SK-N-MC (cell line): ENCODE measurements around the gene ADCY3.

Source experiments
- DNase-seq: peaks from one replicate; pipeline ENCODE4 v3.0.0-alpha.2; 2011; ENCODE audit warnings: low read depth, low spot score
- H3K27ac ChIP-seq: fragments of 200-600 bp; sonication (generic); 2 replicates; pipeline ENCODE4 v1.5.1; 2016; ENCODE audit warnings: mixed run types
- H3K36me3 ChIP-seq: fragments of 200-600 bp; sonication (generic); 2 replicates; pipeline ENCODE4 v1.6.1; 2017; ENCODE audit warnings: antibody characterized with exemption, low read length, mixed read lengths; ENCODE audit not compliant: insufficient read depth
- H3K4me3 ChIP-seq: fragments of 200-600 bp; sonication (generic); 2 replicates; pipeline ENCODE4 v1.5.1; 2016
- H3K9ac ChIP-seq: fragments of 200-600 bp; sonication (generic); 2 replicates; pipeline ENCODE4 v1.8.0; 2017; ENCODE audit warnings: mixed run types, mixed read lengths; ENCODE audit not compliant: insufficient read length
- H3K9me3 ChIP-seq: fragments of 200-600 bp; sonication (generic); 2 replicates; pipeline ENCODE4 v1.6.1; 2017; ENCODE audit warnings: low read depth, mild to moderate bottlenecking, antibody characterized with exemption, low read length, moderate library complexity, mixed read lengths
- EZH2 ChIP-seq: fragments of 200-600 bp; sonication (generic); IDR thresholded peaks from one replicate; pipeline ENCODE4 v1.6.1; 2017; ENCODE audit warnings: antibody characterized with exemption
- FOXP2 ChIP-seq: optimal IDR thresholded peaks from 2 replicates; pipeline ENCODE3; 2011; ENCODE audit warnings: mild to moderate bottlenecking, moderate library complexity; ENCODE audit not compliant: insufficient read depth; ENCODE audit errors: extremely low read length, control extremely low read depth
- POLR2AphosphoS5 ChIP-seq: IDR thresholded peaks from 2 replicates; pipeline ENCODE4 v1.6.1; 2012; ENCODE audit warnings: mild to moderate bottlenecking, low read depth, low read length, borderline replicate concordance

Gene ADCY3

DNA sequence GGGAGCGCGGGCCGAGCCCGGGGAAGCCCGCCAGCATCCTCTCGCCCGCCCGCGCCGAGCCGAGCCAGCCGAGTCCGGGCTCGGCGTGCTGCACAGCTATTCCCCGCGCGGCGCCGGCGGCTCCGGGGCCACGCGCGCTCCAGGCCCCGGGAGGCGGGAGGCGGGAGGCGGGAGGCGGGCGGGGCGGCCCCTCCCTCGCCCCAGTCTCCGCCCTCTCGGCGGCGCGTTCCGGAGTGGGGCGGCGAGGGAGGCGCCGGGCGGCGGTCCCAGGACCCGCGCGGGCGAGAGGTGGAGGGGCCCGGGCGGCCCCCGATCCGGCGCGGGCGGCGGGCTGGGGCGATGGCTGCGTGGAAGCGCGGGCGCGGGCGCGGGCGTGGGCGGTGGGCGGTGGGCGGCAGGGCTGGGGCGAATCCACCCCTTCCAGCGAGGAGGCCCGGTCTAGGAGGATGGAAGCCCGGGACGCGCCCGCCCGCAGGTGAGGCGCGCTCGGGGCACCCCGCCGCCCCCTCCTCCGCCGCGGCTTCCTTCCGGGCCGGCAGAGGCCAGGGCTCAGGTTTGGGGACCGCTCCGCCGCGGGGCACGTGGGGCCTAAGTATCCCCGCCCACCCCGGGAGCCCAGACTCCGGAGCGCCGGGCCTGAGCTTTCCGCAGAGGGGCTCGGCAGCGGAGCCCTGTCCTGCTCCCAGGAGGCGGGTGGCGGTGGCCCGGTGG lies at the start of gene ADCY3:
ADCY3 (minus strand) TSS at position 140 of the 711 bp plus-strand sequence. CDS start 1,250 bp downstream, outside the sequence.
- H3K9me3 ChIP-seq, result no peaks in the 10 kb centered on the region
- H3K4me3 ChIP-seq, result peak within 1 kb of the TSS; percentile 87
- no peaks in the 10 kb centered on the region; the same call in 1 of the 2 replicates for H3K36me3 ChIP-seq
- peak within 1 kb of the TSS; percentile 70 for H3K9ac ChIP-seq
- H3K27ac ChIP-seq, result no peak within 1 kb of the TSS
- TF ChIP-seq POLR2AphosphoS5, result no peak
- no peak for TF ChIP-seq FOXP2
- no peak for TF ChIP-seq EZH2
- DNase-seq, result no peak

DNA sequence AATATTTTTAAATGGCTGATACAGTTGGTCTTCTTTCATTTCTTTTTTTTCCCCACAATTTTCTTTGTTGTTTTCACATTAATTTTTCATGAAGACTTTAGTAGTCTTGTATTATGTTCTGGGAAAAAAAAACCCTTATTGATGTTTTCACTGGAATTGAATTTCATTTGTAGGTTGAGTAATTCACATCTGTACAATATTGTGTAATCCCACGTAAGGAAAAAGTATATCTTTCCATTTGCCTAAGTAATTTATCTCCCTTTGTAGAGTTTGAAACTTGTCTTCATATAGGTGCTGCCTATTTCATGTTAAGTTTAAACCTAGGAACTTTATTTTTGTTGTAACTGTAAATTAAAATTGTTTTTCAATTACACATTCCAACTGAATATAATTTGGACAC lies 49.7 kb upstream of the ADCY3 start:
- TF ChIP-seq EZH2 (no peak), FOXP2 (no peak), POLR2AphosphoS5 (no peak)
- Histone ChIP-seq H3K27ac (no peak overlapping the region), H3K9me3 (no peaks in the 10 kb centered on the region), H3K4me3 (no peak overlapping the region), H3K9ac (no peak overlapping the region), H3K36me3 (peaks cover 11% of the 10 kb centered on the region; the same call in 1 of the 2 replicates)
- no peak for DNase-seq

DNA sequence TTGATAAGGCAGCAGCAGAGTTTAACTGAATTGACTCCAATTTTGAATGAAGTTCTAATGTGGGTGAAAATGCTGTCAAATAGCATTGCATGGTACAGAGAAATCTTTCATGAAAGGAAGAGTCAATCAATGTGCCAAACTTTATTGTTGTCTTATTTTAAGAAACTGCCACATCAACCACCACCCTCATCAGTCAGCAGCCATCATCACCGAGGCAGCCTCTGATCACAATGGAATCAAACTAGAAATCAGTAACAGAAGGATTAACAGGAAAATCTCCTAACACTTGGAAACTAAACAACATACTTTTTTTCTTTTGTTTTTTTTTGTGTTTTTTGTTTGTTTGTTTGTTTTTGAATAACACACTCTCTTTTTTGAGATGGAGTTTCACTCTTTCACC lies 41.9 kb upstream of the ADCY3 start:
- no peak overlapping the region for H3K9ac ChIP-seq
- no peak for TF ChIP-seq FOXP2
- no peak for TF ChIP-seq EZH2
- TF ChIP-seq POLR2AphosphoS5, result no peak
- no peak for DNase-seq
- H3K36me3 ChIP-seq, result peaks cover 32% of the 10 kb centered on the region
- no peak overlapping the region for H3K27ac ChIP-seq
- H3K9me3 ChIP-seq, result no peaks in the 10 kb centered on the region
- no peak overlapping the region for H3K4me3 ChIP-seq

DNA sequence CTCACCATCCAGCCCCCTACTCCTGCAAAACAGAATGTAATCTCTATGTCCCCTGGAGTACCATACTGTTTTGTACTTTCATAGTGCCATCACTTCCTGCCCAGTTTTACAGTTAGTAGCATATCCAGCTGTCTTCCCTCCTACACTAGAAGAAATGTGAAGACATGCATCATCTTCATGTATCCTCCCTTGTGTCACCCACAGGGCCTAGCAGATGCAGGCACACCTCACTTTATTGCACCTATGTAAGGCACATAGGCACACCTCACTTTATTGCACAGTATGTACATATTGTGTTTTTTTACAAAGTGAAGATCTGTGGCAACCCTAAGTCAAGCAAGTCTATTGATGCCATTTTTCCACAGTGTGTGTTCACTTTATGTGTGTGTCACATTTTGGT lies 39.7 kb upstream of the ADCY3 start:
- TF ChIP-seq EZH2 (no peak), POLR2AphosphoS5 (no peak), FOXP2 (no peak)
- H3K36me3 ChIP-seq, result peaks cover 45% of the 10 kb centered on the region
- no peak overlapping the region for H3K9ac ChIP-seq

DNA sequence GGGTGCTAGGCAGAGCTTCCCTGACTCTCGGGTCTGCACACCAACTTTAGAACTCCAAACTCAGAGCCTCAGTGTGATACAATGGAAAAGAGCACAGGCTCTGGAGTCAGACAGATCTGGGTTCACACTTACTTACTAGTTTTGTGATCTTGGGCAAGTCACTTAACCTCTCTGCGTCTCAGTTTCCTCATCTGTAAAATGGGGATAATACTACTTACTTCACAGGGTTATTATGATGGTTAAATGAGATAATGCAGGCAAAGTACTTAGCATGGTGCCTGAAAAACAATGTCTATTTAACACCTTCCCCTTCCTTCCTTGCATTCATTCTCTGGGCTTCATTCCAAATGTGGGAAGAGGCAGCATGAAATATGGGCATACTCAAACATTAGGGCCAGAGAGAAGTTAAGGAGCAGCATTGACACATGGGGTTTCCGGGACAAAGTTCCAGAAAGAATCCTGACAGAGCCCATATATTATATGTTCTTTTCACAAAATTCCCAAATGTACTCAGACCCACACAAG lies 38.4 kb upstream of the ADCY3 start:
- Histone ChIP-seq H3K9me3 (no peaks in the 10 kb centered on the region), H3K36me3 (peaks cover 46% of the 10 kb centered on the region), H3K4me3 (no peak overlapping the region), H3K27ac (no peak overlapping the region), H3K9ac (no peak overlapping the region)
- TF ChIP-seq FOXP2 (no peak), EZH2 (no peak), POLR2AphosphoS5 (no peak)
- no peak for DNase-seq

More for the DNA sequence above, 39.7 kb upstream of the ADCY3 start:
- no peak overlapping the region for H3K27ac ChIP-seq
- H3K9me3 ChIP-seq, result no peaks in the 10 kb centered on the region
- H3K4me3 ChIP-seq, result no peak overlapping the region
- DNase-seq, result no peak

DNA sequence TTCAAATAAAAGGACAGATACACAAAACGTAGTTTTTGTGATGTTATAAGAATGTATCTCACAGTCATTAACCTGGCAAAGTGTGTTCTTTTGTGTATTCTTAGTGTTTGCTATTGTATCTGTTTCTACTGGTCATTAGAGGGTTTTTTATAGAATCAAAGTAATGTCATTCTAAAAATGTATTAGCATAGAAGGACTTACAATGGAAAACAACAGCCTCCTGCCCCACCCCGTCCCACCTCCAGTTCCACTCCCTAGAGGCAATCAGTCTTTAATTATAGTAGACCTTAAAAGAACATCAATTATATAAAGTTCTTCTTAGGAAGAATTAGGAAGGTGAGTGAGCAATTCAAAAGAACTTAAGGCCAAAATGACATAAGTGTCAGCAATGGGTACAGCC lies 37.9 kb upstream of the ADCY3 start:
- TF ChIP-seq POLR2AphosphoS5 (no peak), FOXP2 (no peak), EZH2 (no peak)
- Histone ChIP-seq H3K36me3 (peaks cover 43% of the 10 kb centered on the region), H3K27ac (no peak overlapping the region), H3K4me3 (no peak overlapping the region), H3K9ac (no peak overlapping the region), H3K9me3 (no peaks in the 10 kb centered on the region)
- no peak for DNase-seq

DNA sequence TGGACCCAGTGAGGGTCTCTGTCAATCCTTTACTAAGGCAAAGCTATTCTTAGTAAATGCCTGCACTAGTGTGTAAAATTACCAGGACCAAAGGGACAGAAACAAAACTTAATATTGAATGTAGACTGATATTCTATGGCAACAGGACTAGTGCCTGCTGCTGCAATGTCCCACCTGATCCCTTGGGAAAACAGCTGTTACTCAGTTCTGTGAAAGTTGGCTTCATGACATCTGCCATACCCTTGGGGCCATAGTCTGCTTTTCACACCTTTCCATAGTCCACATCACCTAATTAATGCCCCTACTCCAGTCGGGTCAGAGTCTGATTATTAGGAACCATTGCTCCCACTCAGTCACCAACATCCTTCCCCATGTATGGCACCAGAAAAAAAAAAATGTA lies 37.2 kb upstream of the ADCY3 start:
- TF ChIP-seq EZH2 (no peak), FOXP2 (no peak), POLR2AphosphoS5 (no peak)
- Histone ChIP-seq H3K27ac (no peak overlapping the region), H3K4me3 (no peak overlapping the region), H3K36me3 (peaks cover 38% of the 10 kb centered on the region), H3K9me3 (no peaks in the 10 kb centered on the region), H3K9ac (no peak overlapping the region)
- DNase-seq, result no peak

DNA sequence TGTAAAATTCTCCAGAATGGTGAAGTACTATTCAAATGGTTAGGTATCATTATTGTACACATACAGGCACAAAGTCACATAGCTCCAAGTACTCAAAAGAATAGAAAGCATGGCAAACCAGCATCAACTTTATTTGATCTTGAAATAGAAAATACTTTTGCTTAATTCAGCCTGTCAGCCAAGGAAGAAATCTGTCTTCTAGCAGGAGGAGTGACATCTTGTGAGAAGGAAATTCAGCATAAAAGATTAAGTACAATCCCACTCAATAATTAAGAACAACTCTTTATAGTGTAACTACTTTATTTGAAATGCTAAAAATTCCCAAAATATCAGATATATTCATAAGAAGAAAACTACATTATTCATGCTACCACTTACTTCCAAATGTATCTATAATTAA lies 35.9 kb upstream of the ADCY3 start:
- TF ChIP-seq POLR2AphosphoS5 (no peak), FOXP2 (no peak), EZH2 (no peak)
- Histone ChIP-seq H3K9ac (no peak overlapping the region), H3K4me3 (no peak overlapping the region), H3K36me3 (peaks cover 38% of the 10 kb centered on the region), H3K9me3 (no peaks in the 10 kb centered on the region), H3K27ac (no peak overlapping the region)
- DNase-seq, result no peak

DNA sequence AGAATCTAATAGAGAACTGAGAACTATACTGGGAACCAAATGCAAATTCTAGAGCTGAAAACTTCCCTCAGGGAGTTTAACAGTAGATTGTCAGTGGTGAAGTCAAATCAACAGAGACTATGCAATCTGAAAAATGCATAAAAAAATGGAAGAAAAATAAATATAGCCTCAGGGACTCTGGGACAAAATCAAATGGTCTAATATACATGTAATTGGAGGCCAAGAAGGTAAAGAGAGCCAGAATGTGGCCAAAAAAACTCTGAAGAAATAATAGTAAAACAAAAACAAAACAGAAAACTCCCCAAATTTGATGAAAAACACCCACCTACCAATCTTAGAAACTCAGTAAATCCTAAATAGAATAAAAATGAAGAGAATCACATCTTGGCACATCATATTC lies 35.2 kb upstream of the ADCY3 start:
- no peak for DNase-seq
- Histone ChIP-seq H3K36me3 (peaks cover 38% of the 10 kb centered on the region), H3K9me3 (no peaks in the 10 kb centered on the region), H3K4me3 (no peak overlapping the region), H3K9ac (no peak overlapping the region), H3K27ac (no peak overlapping the region)
- no peak for TF ChIP-seq FOXP2
- TF ChIP-seq POLR2AphosphoS5, result no peak
- no peak for TF ChIP-seq EZH2
